PC-9 (cell line): ENCODE data around the gene UTS2. TPM values are rescaled to one million over a fixed set of nuclear protein-coding genes. Genes with fewer than 3 reads are reported as not detected.

Experiments
- BruUV-seq: library from RNA; stranded (reverse); fragments of 400-500 nt; replicated peaks from 2 replicates; lab custom pipeline; 2021; lab: Mats Ljungman, UMichigan
- CTCF ChIA-PET: fragments of 300-600 bp; sonication (Branson Sonifier 250); formaldehyde crosslinking; loops from one replicate; lab custom pipeline; 2022; ENCODE audit warnings: antibody characterized with exemption; lab: Charles Lee
- POLR2A ChIA-PET: fragments of 300-600 bp; sonication (Branson Sonifier 250); formaldehyde crosslinking; loops from one replicate; lab custom pipeline; 2022; ENCODE audit warnings: antibody characterized with exemption; ENCODE audit not compliant: unreplicated experiment; lab: Charles Lee
- DNase-seq, 2 experiments: peaks; one replicate each; pipeline versions ENCODE4 v3.0.0 to v3.0.0-alpha.2; 2015 to 2022; ENCODE audit warnings: mixed read lengths in 1 of 2
- H2AFZ ChIP-seq: fragments of 200-600 bp; sonication (generic); 2 replicates; pipeline ENCODE4 v1.8.1; 2017; ENCODE audit warnings: antibody characterized with exemption
- H3F3A ChIP-seq: fragments of 200-600 bp; sonication (generic); 2 replicates; pipeline ENCODE4 v1.8.1; 2017; ENCODE audit warnings: antibody characterized with exemption, mild to moderate bottlenecking, low read depth; ENCODE audit not compliant: insufficient read depth
- H3K27ac ChIP-seq: fragments of 200-600 bp; sonication (generic); 2 replicates; pipeline ENCODE4 v1.6.1; 2016; ENCODE audit warnings: mixed run types
- H3K27me3 ChIP-seq: fragments of 200-600 bp; sonication (generic); 2 replicates; pipeline ENCODE4 v1.6.1; 2016; ENCODE audit warnings: low read depth, mixed run types; ENCODE audit not compliant: insufficient read depth
- H3K36me3 ChIP-seq: fragments of 200-600 bp; sonication (generic); 2 replicates; pipeline ENCODE4 v1.6.1; 2016; ENCODE audit warnings: low read depth, mixed run types
- H3K4me1 ChIP-seq: fragments of 200-600 bp; sonication (generic); replicated peaks from 2 replicates; pipeline ENCODE4 v1.6.1; 2016; ENCODE audit warnings: mixed run types; ENCODE audit not compliant: insufficient read depth
- H3K4me2 ChIP-seq: fragments of 200-600 bp; sonication (generic); 2 replicates; pipeline ENCODE4 v1.6.1; 2017; ENCODE audit warnings: mixed run types
- H3K4me3 ChIP-seq: fragments of 200-600 bp; sonication (generic); 2 replicates; pipeline ENCODE4 v1.6.1; 2016; ENCODE audit warnings: mixed run types
- H3K79me2 ChIP-seq: fragments of 200-600 bp; sonication (generic); 2 replicates; pipeline ENCODE4 v1.6.1; 2017; ENCODE audit warnings: low read depth, mixed run types
- H3K9me2 ChIP-seq: fragments of 200-600 bp; sonication (generic); 2 replicates; pipeline ENCODE4 v1.8.1; 2017; ENCODE audit warnings: mild to moderate bottlenecking; ENCODE audit not compliant: insufficient read depth
- H3K9me3 ChIP-seq: fragments of 200-600 bp; sonication (generic); 2 replicates; pipeline ENCODE4 v1.8.1; 2016; ENCODE audit warnings: low read depth; ENCODE audit not compliant: insufficient read depth
- H4K20me1 ChIP-seq: fragments of 200-600 bp; sonication (generic); 2 replicates; pipeline ENCODE4 v1.8.1; 2017; ENCODE audit not compliant: insufficient read depth
- EZH2 ChIP-seq: fragments of 200-600 bp; sonication (generic); IDR thresholded peaks from 2 replicates; pipeline ENCODE4 v1.8.0; 2017; ENCODE audit warnings: antibody characterized with exemption, low read depth
- intact Hi-C: fragments of 100-400 bp; cut with micrococcal nuclease; formaldehyde crosslinking; loops from one replicate; pipeline ENCODE4 v1.10.0; 2022; ENCODE audit not compliant: unreplicated experiment
- total RNA-seq: library from RNA; stranded (reverse); gene quantifications from 2 replicates; pipeline ENCODE4 v1.2.3, GENCODE V29; 2021
- TF ChIP-seq, protein P1 (sequence below): fragments of 200-600 bp; sonication (generic); conservative IDR thresholded peaks from 2 replicates; pipeline ENCODE4 v1.6.1; 2017; ENCODE audit warnings: mixed run types, antibody characterized with exemption, mild to moderate bottlenecking, moderate library complexity

Gene UTS2
- total RNA-seq, 1 experiment from 2014 or later = 23.8 TPM

DNA sequence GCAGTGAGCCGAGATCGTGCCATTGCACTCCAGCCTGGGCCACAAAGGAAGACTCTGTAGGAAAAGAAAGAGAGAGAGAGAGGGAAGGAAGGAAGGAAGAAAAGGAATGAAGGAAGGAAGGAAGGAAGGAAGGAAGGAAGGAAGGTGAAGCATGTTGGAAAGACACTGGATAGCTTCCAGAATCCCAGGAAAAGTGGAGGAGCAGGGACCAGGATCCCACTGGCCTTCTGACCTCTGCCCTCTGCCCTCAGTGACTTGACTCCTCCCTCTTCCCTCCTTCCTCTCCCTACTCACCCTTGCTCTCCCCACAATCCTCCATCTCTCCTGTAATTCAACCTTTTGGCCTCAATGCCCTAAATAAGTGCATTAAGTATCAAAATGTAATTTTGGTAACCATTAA lies 4.1 kb upstream of the UTS2 start:
- H3K36me3 ChIP-seq = no peaks in the 10 kb centered on the region
- DNase-seq = no peak
- no peaks in the 10 kb centered on the region for H4K20me1 ChIP-seq
- no peaks in the 10 kb centered on the region for H3K4me1 ChIP-seq
- H3K27ac ChIP-seq = no peak overlapping the region
- BruUV-seq = no TSS peak
- CTCF ChIA-PET = no interaction called here
- H3F3A ChIP-seq = no peaks in the 10 kb centered on the region
- no peaks in the 10 kb centered on the region for H3K79me2 ChIP-seq
- H3K27me3 ChIP-seq = no peaks in the 10 kb centered on the region
- H3K4me2 ChIP-seq = no peak overlapping the region
- H2AFZ ChIP-seq = no peak overlapping the region
- no peaks in the 10 kb centered on the region for H3K9me3 ChIP-seq
- H3K9me2 ChIP-seq = no peaks in the 10 kb centered on the region
- TF ChIP-seq, protein P1, sequence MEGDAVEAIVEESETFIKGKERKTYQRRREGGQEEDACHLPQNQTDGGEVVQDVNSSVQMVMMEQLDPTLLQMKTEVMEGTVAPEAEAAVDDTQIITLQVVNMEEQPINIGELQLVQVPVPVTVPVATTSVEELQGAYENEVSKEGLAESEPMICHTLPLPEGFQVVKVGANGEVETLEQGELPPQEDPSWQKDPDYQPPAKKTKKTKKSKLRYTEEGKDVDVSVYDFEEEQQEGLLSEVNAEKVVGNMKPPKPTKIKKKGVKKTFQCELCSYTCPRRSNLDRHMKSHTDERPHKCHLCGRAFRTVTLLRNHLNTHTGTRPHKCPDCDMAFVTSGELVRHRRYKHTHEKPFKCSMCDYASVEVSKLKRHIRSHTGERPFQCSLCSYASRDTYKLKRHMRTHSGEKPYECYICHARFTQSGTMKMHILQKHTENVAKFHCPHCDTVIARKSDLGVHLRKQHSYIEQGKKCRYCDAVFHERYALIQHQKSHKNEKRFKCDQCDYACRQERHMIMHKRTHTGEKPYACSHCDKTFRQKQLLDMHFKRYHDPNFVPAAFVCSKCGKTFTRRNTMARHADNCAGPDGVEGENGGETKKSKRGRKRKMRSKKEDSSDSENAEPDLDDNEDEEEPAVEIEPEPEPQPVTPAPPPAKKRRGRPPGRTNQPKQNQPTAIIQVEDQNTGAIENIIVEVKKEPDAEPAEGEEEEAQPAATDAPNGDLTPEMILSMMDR = no peak
- no peak for TF ChIP-seq EZH2
- H3K4me3 ChIP-seq = no peak overlapping the region
- POLR2A ChIA-PET = no interaction called here
- intact Hi-C loops = no loop called here

DNA sequence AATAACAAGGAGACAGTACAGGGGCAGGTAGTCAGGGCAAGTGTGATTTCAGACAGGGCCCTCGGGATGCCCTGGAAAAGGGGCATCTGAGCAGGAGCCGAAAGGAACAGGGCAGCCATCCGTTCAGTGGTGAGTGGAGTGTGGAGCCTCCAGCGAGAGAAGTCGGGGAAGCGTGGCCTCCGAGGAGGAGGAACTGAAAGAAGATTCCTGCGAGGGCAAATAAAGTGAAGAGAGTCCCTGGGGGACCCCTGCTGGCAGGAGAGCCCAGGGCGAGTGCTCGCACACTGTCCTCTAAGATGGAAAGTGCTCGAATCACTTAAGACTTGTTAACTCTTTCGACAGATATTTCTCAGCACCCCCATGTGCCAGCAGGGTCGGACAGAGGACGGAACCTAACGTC lies 3.5 kb upstream of the UTS2 start:
- ChIA-PET CTCF (no interaction called here), POLR2A (no interaction called here)
- Histone ChIP-seq H3K9me3 (no peaks in the 10 kb centered on the region), H3K27me3 (no peaks in the 10 kb centered on the region), H3K4me1 (no peaks in the 10 kb centered on the region), H2AFZ (no peak overlapping the region), H3K79me2 (no peaks in the 10 kb centered on the region), H3K27ac (no peak overlapping the region), H3K4me3 (no peak overlapping the region), H3K36me3 (no peaks in the 10 kb centered on the region), H4K20me1 (no peaks in the 10 kb centered on the region), H3K9me2 (no peaks in the 10 kb centered on the region), H3K4me2 (no peak overlapping the region), H3F3A (no peaks in the 10 kb centered on the region)
- intact Hi-C loops = no loop called here
- no peak for TF ChIP-seq EZH2
- BruUV-seq = no TSS peak
- no peak for DNase-seq

DNA sequence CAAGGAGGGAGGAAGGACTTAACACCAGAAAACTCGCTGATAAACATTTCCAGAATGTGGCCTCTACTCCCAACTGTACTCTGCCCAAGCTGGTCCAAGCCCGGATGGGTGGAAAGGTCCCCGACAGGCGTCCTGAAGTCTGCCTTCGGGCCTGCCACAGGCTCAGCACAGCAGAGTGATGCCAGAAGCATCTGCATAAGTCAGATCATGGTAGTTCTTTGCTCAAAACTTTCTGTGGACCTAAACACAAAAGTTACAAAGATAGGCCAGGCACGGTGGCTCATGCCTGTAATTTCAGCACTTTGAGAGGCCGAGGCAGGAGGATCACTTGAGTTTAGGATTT lies 790 bp upstream of the UTS2 start:
- no peaks in the 10 kb centered on the region for H3K9me2 ChIP-seq
- DNase-seq = no peak
- H3K4me3 ChIP-seq = no peak overlapping the region
- no peaks in the 10 kb centered on the region for H3F3A ChIP-seq
- no peaks in the 10 kb centered on the region for H3K36me3 ChIP-seq
- ChIA-PET POLR2A (no interaction called here), CTCF (interaction anchor here (0.5 kb wide), 1 partner anchor 76 kb away, joined by 6 read pairs; no protein-coding TSS in a partner anchor)
- no peak for TF ChIP-seq EZH2
- TF ChIP-seq, protein P1 = no peak
- no peak overlapping the region for H2AFZ ChIP-seq
- H3K4me2 ChIP-seq = no peak overlapping the region
- no peaks in the 10 kb centered on the region for H4K20me1 ChIP-seq
- no peaks in the 10 kb centered on the region for H3K4me1 ChIP-seq
- no peak overlapping the region for H3K27ac ChIP-seq
- BruUV-seq = no TSS peak
- H3K27me3 ChIP-seq = no peaks in the 10 kb centered on the region
- no peaks in the 10 kb centered on the region for H3K9me3 ChIP-seq
- intact Hi-C loops = no loop called here
- no peaks in the 10 kb centered on the region for H3K79me2 ChIP-seq

DNA sequence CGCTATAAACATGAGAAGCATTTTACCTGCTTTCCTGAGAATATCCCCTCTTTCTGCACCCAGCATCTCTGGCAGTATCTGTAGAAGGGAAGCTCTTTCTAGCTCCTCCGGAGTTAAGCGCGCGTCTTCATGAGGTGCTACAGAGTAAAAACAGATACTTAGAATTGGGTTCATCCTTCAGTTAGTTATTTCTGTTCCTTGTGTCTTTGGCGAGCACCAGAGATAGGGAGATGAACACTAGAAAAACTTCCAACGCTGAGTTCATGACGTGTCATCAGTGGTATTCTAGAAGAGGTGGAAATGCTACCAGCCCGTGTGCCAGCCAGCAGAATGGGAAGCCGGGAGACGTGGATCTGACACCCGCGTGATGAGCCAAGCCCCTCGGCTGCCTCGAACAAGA lies 2.1 kb downstream of the UTS2 start:
- DNase-seq = no peak
- no peaks in the 10 kb centered on the region for H4K20me1 ChIP-seq
- H3K4me2 ChIP-seq = no peak overlapping the region
- H3K4me1 ChIP-seq = no peaks in the 10 kb centered on the region
- POLR2A ChIA-PET = no interaction called here
- no peak overlapping the region for H2AFZ ChIP-seq
- no peaks in the 10 kb centered on the region for H3K36me3 ChIP-seq
- H3F3A ChIP-seq = no peaks in the 10 kb centered on the region
- no peaks in the 10 kb centered on the region for H3K9me2 ChIP-seq
- no peaks in the 10 kb centered on the region for H3K27me3 ChIP-seq
- no peak overlapping the region for H3K4me3 ChIP-seq
- H3K9me3 ChIP-seq = no peaks in the 10 kb centered on the region
- intact Hi-C loops = no loop called here
- CTCF ChIA-PET = no interaction called here
- no TSS peak for BruUV-seq
- no peaks in the 10 kb centered on the region for H3K79me2 ChIP-seq
- H3K27ac ChIP-seq = no peak overlapping the region
- TF ChIP-seq, protein P1 = no peak
- no peak for TF ChIP-seq EZH2
